Stomach (tissue), 9 donors: ENCODE data around the gene NSD2. TPM values are rescaled to one million over a fixed set of nuclear protein-coding genes. Genes with fewer than 3 reads are reported as not detected.

ENCODE experiments used
- DNase-seq, 2 donors: peaks; one replicate each; pipeline versions ENCODE4 v3.0.0 to v3.0.0-alpha.2; 2013 to 2019
- H3K27ac ChIP-seq, 5 donors: fragments of 200-600 bp in 4 of 5; sonication (generic) in 4 of 5; one replicate each; pipeline ENCODE4 v1.5.1; 2013 to 2019; ENCODE audit warnings: mild to moderate bottlenecking in 1 of 5, moderate library complexity in 1 of 5
- H3K27me3 ChIP-seq, 3 donors: fragments of 200-600 bp; sonication (generic); one replicate each; pipeline ENCODE4 v1.5.1; 2017 to 2019; ENCODE audit warnings: mixed run types in 1 of 3
- H3K36me3 ChIP-seq, 4 donors: fragments of 200-600 bp; sonication (generic); 1 replicate in 3 of 4; 2 replicates in 1 of 4; pipeline ENCODE4 v1.5.1; 2016 to 2019
- H3K4me1 ChIP-seq, 4 donors: fragments of 200-600 bp; sonication (generic); one replicate each; pipeline ENCODE4 v1.5.1; 2016 to 2019
- H3K4me3 ChIP-seq, 4 donors: fragments of 200-600 bp; sonication (generic) in 3 of 4; one replicate each; pipeline ENCODE4 v1.5.1; 2016 to 2019; ENCODE audit warnings: mild to moderate bottlenecking in 1 of 4
- H3K9me3 ChIP-seq, 4 donors: fragments of 200-600 bp; sonication (generic); one replicate each; pipeline ENCODE4 v1.5.1; 2016 to 2019
- EP300 ChIP-seq: sonication (generic); formaldehyde crosslinking; IDR thresholded peaks from one replicate; pipeline ENCODE4 v1.6.1; 2017; ENCODE audit warnings: antibody characterized with exemption
- POLR2A ChIP-seq, 4 donors: fragments of 450-650 bp; IDR thresholded peaks; one replicate each; pipeline ENCODE4 v1.6.1; 2016; ENCODE audit warnings: antibody characterized with exemption in 4 of 4, control low read depth in 2 of 4, mild to moderate bottlenecking in 1 of 4, moderate library complexity in 1 of 4
- POLR2AphosphoS5 ChIP-seq, 3 donors: sonication (generic); formaldehyde crosslinking; IDR thresholded peaks; one replicate each; pipeline ENCODE4 v1.6.1; 2016; ENCODE audit warnings: antibody characterized with exemption in 3 of 3
- WGBS, 5 donors: extraction: QIAGEN DNeasy Blood & Tissue Kit in 3 of 5; methylation state at CpG; one replicate each; pipeline versions ENCODE4 v1.1.5 to v1.1.7; 2013 to 2018; 5-methylcytosine and 5-hydroxymethylcytosine counted together
- intact Hi-C: fragments of 100-400 bp; cut with DNase I; formaldehyde crosslinking; loops from one replicate; pipeline ENCODE4 v1.15.1; 2023; ENCODE audit warnings: low total_unique reads
- polyA plus RNA-seq, 3 donors: library from polyadenylated mRNA; stranded (reverse); fragments of 200-250 nt; gene quantifications; one replicate each; pipeline ENCODE4 v1.2.3, GENCODE V29; 2013
- total RNA-seq, 5 donors: library from RNA; depleted of rRNA; stranded (reverse); fragments of >200 nt; gene quantifications; one replicate each; pipeline versions ENCODE4 v1.1.0 to v1.2.3, GENCODE V29; 2014 to 2016
- TF ChIP-seq, protein P1 (sequence below), 7 experiments: fragments of 450-650 bp in 4 of 7; fragments of 200-600 bp in 3 of 7; sonication (generic) in 3 of 7; IDR thresholded peaks; one replicate each; pipeline ENCODE4 v1.5.1; 2016 to 2019; ENCODE audit warnings: antibody characterized with exemption in 7 of 7, control low read depth in 2 of 7, mild to moderate bottlenecking in 1 of 7
- donor health status: healthy with polysubstance abuse.
- donor health status: Bipolar disorder and iron deficiency.
- donor health status: healthy.

The NSD2 gene
- total and polyA plus RNA-seq, 8 donors: 4.9 to 176 (median 56.9) TPM

DNA sequence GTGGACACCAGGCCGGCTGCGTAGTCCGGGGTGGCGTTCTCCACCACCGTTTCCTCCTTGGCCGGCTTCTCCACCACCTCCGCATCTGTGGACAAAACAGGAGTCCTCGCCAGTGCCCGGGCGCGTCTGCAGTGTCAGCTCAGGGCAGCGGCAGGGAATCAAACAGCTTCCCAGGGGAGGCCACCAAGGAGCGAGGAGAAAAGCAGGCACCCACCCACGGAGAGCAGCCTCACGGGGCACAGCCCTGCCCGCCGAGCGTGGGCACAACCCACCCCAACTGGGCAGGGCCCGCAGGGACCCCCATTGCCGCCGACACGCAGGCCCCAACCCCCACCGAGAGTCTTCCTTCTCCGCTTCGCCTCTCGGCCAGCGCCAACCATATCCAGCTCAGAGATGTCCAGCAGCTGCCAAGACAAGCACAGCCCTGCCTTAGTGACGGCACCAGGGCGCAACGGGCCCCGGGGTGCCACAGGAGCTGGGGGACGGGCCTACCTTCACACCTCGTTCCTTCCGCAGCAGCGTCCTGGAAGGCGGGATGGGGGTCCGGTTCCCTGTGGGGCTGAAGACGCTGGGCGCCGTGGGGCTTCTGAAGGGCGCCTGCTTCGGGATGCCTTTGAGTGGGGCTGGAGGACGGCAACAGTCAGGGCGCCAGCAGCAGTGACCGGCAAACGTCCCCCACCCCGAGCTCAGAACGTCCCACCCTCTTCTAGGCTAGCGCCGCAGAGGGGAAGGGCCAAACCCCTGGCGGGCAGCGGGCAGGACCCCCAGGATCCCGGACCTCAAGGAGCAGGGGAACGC lies 114.8 kb downstream of the NSD2 start:
- intact Hi-C loops: no loop called here
- H3K4me3 ChIP-seq: no peak overlapping the region
- H3K9me3 ChIP-seq: no peaks in the 10 kb centered on the region
- no peak overlapping the region for H3K27ac ChIP-seq
- no peak for TF ChIP-seq POLR2AphosphoS5 (IDR thresholded peaks at IDR 0.05)
- TF ChIP-seq EP300: no peak
- TF ChIP-seq, protein P1, sequence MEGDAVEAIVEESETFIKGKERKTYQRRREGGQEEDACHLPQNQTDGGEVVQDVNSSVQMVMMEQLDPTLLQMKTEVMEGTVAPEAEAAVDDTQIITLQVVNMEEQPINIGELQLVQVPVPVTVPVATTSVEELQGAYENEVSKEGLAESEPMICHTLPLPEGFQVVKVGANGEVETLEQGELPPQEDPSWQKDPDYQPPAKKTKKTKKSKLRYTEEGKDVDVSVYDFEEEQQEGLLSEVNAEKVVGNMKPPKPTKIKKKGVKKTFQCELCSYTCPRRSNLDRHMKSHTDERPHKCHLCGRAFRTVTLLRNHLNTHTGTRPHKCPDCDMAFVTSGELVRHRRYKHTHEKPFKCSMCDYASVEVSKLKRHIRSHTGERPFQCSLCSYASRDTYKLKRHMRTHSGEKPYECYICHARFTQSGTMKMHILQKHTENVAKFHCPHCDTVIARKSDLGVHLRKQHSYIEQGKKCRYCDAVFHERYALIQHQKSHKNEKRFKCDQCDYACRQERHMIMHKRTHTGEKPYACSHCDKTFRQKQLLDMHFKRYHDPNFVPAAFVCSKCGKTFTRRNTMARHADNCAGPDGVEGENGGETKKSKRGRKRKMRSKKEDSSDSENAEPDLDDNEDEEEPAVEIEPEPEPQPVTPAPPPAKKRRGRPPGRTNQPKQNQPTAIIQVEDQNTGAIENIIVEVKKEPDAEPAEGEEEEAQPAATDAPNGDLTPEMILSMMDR (IDR thresholded peaks at IDR 0.05): no peak
- TF ChIP-seq POLR2A (IDR thresholded peaks at IDR 0.05): no peak
- DNase-seq: no peak
- H3K4me1 ChIP-seq: peaks cover 0 to 5% (median 0%) of the 10 kb centered on the region in 4 donors
- 91 to 94% (median 92%) methylated on average over 39 to 54 of the region's 54 CpGs for WGBS, 5 donors
- H3K27me3 ChIP-seq: no peaks in the 10 kb centered on the region
- peaks cover 75 to 100% (median 99%) of the 10 kb centered on the region in 4 donors for H3K36me3 ChIP-seq

DNA sequence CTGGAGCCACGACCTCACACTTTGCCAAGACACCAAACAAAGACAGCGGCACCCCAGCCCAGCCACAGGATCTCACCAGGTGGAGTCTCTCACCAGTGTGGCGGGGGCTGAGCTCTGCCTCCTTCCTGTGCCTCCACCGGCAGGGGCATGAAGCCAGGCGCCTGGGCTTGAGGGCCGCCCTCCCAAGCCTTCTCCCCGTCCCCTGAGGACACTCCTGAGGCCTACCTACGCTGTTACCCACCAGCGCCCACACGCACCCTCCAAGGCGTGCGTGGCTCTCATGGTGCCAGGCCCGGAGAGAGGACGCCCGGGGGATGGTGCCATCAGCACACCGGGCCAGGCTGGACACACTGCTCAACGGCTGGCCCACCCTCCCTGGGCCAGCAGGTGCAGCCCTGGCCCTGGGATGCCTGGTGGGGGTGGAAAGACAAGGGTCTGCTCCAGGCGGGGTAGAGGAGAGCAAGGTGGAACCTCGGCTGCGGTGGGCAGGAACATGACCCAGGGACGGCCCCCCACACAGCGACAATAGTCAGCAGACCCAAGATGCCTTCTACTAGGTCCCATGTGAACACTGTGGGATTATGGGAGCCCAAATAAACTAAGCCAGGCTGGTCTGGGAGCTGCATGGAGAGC lies 115.5 kb downstream of the NSD2 start:
- TF ChIP-seq POLR2AphosphoS5 (IDR thresholded peaks at IDR 0.05) (no peak), EP300 (no peak), POLR2A (IDR thresholded peaks at IDR 0.05) (no peak)
- TF ChIP-seq, protein P1 (IDR thresholded peaks at IDR 0.05): no peak
- WGBS, 5 donors: 89 to 92% (median 90%) methylated on average over 5 to 22 of the region's 22 CpGs
- H3K27ac ChIP-seq: no peak overlapping the region
- no peak overlapping the region for H3K4me3 ChIP-seq
- peaks cover 0 to 3% (median 2%) of the 10 kb centered on the region in 4 donors for H3K4me1 ChIP-seq
- no peaks in the 10 kb centered on the region for H3K27me3 ChIP-seq
- intact Hi-C loops: no loop called here
- DNase-seq: no peak
- H3K9me3 ChIP-seq: no peaks in the 10 kb centered on the region
- H3K36me3 ChIP-seq: peaks cover 75 to 100% (median 98%) of the 10 kb centered on the region in 4 donors

DNA sequence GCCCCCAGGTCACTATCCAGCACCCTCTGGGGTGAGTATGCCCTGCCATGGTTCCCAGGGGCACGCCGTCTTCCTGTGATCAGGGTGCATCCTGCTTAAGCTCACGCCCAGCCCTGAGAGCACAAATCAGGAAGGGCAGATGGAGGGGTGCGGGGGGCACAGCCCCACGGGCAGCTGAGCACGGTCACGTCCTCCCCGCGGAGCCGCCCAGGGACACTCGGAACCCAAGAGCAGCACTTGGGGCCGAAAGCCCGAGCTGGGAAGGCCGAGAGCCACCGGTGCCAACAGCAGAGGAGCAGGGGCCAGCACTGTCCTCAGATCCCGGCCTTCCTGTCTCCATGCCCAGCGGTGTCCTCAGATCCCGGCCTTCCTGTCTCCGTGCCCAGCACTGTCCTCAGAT lies 116.1 kb downstream of the NSD2 start:
- Histone ChIP-seq H3K36me3 (peaks cover 74 to 94% (median 92%) of the 10 kb centered on the region in 4 donors), H3K4me3 (no peak overlapping the region), H3K4me1 (peaks cover 0 to 9% (median 7%) of the 10 kb centered on the region in 4 donors), H3K27ac (no peak overlapping the region), H3K9me3 (no peaks in the 10 kb centered on the region), H3K27me3 (no peaks in the 10 kb centered on the region)
- DNase-seq: no peak
- TF ChIP-seq EP300: no peak
- no peak for TF ChIP-seq POLR2AphosphoS5 (IDR thresholded peaks at IDR 0.05)
- TF ChIP-seq, protein P1 (IDR thresholded peaks at IDR 0.05): no peak
- TF ChIP-seq POLR2A (IDR thresholded peaks at IDR 0.05): no peak
- intact Hi-C loops: no loop called here
- WGBS, 5 donors: 89 to 98% (median 94%) methylated on average over 5 to 19 of the region's 19 CpGs

DNA sequence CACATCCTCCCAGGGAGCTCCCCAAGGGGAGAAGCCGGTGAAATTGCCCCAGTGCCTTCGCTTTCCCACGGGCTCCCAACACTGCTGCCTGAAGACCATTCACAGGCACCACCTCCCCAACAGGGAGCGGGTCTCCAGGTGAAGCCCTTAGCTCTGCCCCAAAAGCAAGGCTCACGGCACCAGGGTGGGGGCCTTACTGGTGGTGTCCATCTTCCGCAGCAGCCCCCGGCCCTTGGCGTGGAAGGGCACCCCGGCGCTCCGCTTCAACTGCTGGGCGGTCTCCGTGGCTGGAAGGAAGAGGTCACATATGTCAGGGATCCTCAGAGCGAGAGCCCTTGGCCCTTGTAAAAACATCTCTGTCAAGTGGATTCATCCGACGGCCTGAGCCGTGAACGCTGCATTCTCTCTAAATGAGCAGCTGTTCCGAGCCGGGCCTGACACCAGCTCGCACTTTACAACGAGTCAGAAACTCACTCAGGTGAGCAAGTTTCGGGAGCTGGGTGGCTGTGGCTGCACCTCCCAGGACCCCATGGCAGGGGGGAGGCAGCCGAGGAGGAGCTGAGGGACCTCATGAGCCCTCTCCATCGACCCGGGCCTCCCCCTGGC lies 116.6 kb downstream of the NSD2 start:
- Histone ChIP-seq H3K4me1 (peaks cover 0 to 14% (median 12%) of the 10 kb centered on the region in 4 donors), H3K27me3 (no peaks in the 10 kb centered on the region), H3K27ac (no peak overlapping the region), H3K4me3 (no peak overlapping the region), H3K36me3 (peaks cover 69 to 89% (median 87%) of the 10 kb centered on the region in 4 donors), H3K9me3 (no peaks in the 10 kb centered on the region)
- TF ChIP-seq EP300 (no peak), POLR2AphosphoS5 (IDR thresholded peaks at IDR 0.05) (no peak), POLR2A (IDR thresholded peaks at IDR 0.05) (no peak)
- TF ChIP-seq, protein P1 (IDR thresholded peaks at IDR 0.05): no peak
- 94 to 96% (median 95%) methylated on average over 19 to 26 of the region's 26 CpGs for WGBS, 5 donors
- no peak for DNase-seq
- intact Hi-C loops: no loop called here
